Tibial artery (tissue), 4 donors: ENCODE measurements around the gene DCLRE1B.
A peak's percentile ranks its signal among the peaks of the same experiment; 100 is the strongest.

Source experiments
- DNase-seq, 2 donors: peaks; one replicate each; pipeline ENCODE4 v3.0.0-alpha.2; 2019
- H3K27ac ChIP-seq, 2 donors: fragments of 200-600 bp; sonication (generic) in 1 of 2; 1 replicate in 1 of 2; 2 replicates in 1 of 2; pipeline ENCODE4 v1.5.1; 2018 to 2019; ENCODE audit warnings: mild to moderate bottlenecking in 1 of 2
- H3K27me3 ChIP-seq, 2 donors: fragments of 200-600 bp; sonication (generic) in 1 of 2; one replicate each; pipeline versions ENCODE4 v1.5.1 to v1.6.0; 2016 to 2019
- H3K36me3 ChIP-seq, 3 donors: fragments of 200-600 bp; sonication (generic) in 2 of 3; one replicate each; pipeline ENCODE4 v1.5.1; 2016 to 2019; ENCODE audit warnings: mild to moderate bottlenecking in 2 of 3
- H3K4me1 ChIP-seq, 4 donors: fragments of 200-600 bp; sonication (generic) in 2 of 4; 1 replicate in 3 of 4; 2 replicates in 1 of 4; pipeline ENCODE4 v1.5.1; 2016 to 2019
- H3K4me3 ChIP-seq, 2 donors: fragments of 200-600 bp; sonication (generic) in 1 of 2; 1 replicate in 1 of 2; 2 replicates in 1 of 2; pipeline ENCODE4 v1.5.1; 2018 to 2019; ENCODE audit warnings: mild to moderate bottlenecking in 2 of 2
- H3K9me3 ChIP-seq, 3 donors: fragments of 200-600 bp; sonication (generic) in 1 of 3; one replicate each; pipeline ENCODE4 v1.5.1; 2016 to 2019
- CTCF ChIP-seq, 2 experiments: fragments of 200-600 bp in 1 of 2; fragments of 450-650 bp in 1 of 2; IDR thresholded peaks; one replicate each; pipeline ENCODE4 v1.5.1; 2017 to 2019; ENCODE audit warnings: antibody characterized with exemption in 2 of 2, mild to moderate bottlenecking in 1 of 2, moderate library complexity in 1 of 2
- intact Hi-C: fragments of 100-400 bp; cut with DNase I; formaldehyde crosslinking; loops from one replicate; pipeline ENCODE4 v1.15.0; 2023; ENCODE audit warnings: low total_unique reads

DCLRE1B gene

DNA sequence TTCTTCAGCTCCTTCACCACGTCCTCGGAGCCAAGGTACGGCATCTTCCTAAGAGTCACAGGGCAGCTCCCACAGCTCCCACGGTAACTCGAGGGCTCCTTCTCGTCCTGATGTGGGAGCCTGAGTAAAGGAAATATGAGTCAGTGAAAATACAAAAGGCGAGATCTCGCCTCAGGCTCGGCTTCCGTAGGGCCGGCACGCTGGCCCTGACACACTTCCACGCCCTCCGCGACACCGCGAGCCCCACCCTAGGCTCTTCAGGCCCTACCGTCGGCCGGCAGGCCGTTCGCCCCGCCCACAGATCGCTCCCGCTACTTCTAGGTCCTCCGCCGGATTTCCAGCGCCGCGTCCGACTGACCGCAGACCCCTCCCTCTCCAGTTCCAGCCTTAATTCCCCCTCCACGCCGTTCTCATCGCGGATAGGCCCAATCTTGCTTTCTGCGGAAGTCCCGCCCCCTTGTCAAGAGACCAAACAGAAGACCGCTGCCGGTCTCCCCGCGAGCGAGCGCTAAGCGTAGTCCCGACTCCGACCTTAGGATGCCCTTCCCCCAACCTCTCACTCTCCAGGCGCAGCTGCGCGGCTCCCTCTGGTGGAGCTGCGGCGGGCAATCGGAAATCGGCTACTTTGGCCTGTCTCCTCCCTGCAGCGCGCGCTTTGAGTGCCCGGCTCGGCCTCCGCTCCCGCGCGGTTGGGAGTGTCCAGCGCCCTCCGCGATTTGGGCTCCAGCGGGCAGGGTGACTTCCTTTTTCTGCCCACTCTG is at the start of gene DCLRE1B, which contains the start of gene AP4B1:
Gene DCLRE1B, plus strand, starts transcription at position 653 of the 761 bp plus-strand sequence. CDS start 261 bp downstream, outside the sequence.
Gene AP4B1, minus strand, starts transcription at position 126 of the 761 bp plus-strand sequence. Its CDS starts 82 bp downstream, at position 44.
- no peaks in the 10 kb centered on the region for H3K9me3 ChIP-seq
- peaks cover 0 to 28% (median 10%) of the 10 kb centered on the region in 4 donors for H3K4me1 ChIP-seq
- peak; percentile 99 to 100 for DNase-seq
- H3K27ac ChIP-seq: peak within 1 kb of the TSS; percentile 80 to 83
- TF ChIP-seq CTCF (IDR thresholded peaks at IDR 0.05): peak; percentile 62 to 80
- intact Hi-C loops: loop anchor here (1.0 to 10.0 kb wide), 3 partner anchors 24 to 150 kb away; partner anchors contain the start of genes HIPK1, PHTF1 and RSBN1
- H3K36me3 ChIP-seq: peaks cover 5 to 34% (median 7%) of the 10 kb centered on the region in 3 donors
- H3K4me3 ChIP-seq: peak within 1 kb of the TSS; percentile 61 to 87
- no peaks in the 10 kb centered on the region for H3K27me3 ChIP-seq

- intact Hi-C loops: no loop called here
- Histone ChIP-seq H3K9me3 (no peaks in the 10 kb centered on the region), H3K27ac (no peak overlapping the region), H3K27me3 (no peaks in the 10 kb centered on the region), H3K4me3 (no peak overlapping the region), H3K4me1 (no peaks in the 10 kb centered on the region), H3K36me3 (no peaks in the 10 kb centered on the region)
- DNase-seq: no peak
- no peak for TF ChIP-seq CTCF (IDR thresholded peaks at IDR 0.05)
Measured at GRCh38 chr1:113855630-113856400, 49.3 kb upstream of the DCLRE1B start.

DNA sequence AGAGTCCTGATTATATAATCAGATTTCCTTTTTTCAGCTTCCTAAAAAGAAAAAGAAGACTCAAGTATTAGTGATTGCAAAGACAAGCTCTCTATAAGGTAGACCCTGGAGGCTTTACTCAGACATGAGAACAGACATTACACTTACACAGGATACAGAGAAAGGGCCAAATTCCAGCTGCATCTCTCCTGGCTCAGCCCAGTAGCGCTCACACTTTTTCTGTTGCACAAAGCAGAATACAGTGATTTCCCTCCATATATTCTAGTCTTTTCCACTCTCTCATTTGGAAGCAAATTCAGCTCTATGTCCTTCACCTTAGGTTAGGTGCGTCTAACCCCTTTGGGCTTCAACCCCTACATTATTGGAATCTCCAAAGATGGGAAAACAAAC is 48.7 kb upstream of the DCLRE1B start:
- no peak for DNase-seq
- H3K27me3 ChIP-seq: no peaks in the 10 kb centered on the region
- H3K27ac ChIP-seq: no peak overlapping the region
- no peak overlapping the region for H3K4me3 ChIP-seq
- peaks cover 0 to 5% (median 0%) of the 10 kb centered on the region in 4 donors for H3K4me1 ChIP-seq
- no peak for TF ChIP-seq CTCF (IDR thresholded peaks at IDR 0.05)
- no peaks in the 10 kb centered on the region for H3K9me3 ChIP-seq
- H3K36me3 ChIP-seq: no peaks in the 10 kb centered on the region
- intact Hi-C loops: no loop called here

- no peak for DNase-seq
- no peak for TF ChIP-seq CTCF (IDR thresholded peaks at IDR 0.05)
- H3K27me3 ChIP-seq: no peaks in the 10 kb centered on the region
Measured at GRCh38 chr1:113857776-113858175, 47.4 kb upstream of the DCLRE1B start.

DNA sequence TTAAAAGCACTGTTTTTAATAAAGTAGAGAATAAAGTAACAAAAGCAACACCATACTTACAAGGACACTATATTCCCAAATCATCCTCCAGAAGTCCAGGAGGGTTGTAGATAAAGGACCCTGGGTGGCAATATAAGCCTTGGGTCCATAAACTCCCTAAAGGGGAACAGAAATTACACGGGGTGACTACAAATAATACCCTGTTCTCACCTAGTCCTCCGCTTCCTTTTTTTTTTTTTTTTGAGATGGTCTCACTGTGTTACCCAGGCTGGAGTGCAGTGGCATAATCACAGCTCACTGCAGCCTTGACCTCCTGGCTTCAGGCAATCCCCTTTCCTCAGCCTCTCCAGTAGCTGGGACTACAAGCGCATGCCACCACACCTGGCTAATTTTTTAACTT is 46.7 kb upstream of the DCLRE1B start:
- Histone ChIP-seq H3K36me3 (no peaks in the 10 kb centered on the region), H3K27ac (no peak overlapping the region), H3K9me3 (no peaks in the 10 kb centered on the region), H3K4me3 (no peak overlapping the region), H3K27me3 (no peaks in the 10 kb centered on the region), H3K4me1 (peaks cover 0 to 5% (median 0%) of the 10 kb centered on the region in 4 donors)
- TF ChIP-seq CTCF (IDR thresholded peaks at IDR 0.05): no peak
- intact Hi-C loops: no loop called here
- DNase-seq: no peak

More at GRCh38 chr1:113857776-113858175, 47.4 kb upstream of the DCLRE1B start:
- Histone ChIP-seq H3K27ac (no peak overlapping the region), H3K36me3 (no peaks in the 10 kb centered on the region), H3K4me1 (peaks cover 0 to 5% (median 0%) of the 10 kb centered on the region in 4 donors), H3K9me3 (no peaks in the 10 kb centered on the region), H3K4me3 (no peak overlapping the region)
- intact Hi-C loops: no loop called here
